ENCODE results near the gene GGT6.

The GGT6 gene

GRCh38 chr17:4509923-4510617 lies 50.3 kb downstream of the GGT6 start:
- H3K9ac ChIP-seq (ENCODE audit: low read length in 2 of 2), result no peak overlapping the region
- H3K4me3 ChIP-seq (ENCODE audit: low read length in 2 of 2), result no peak overlapping the region
- no peaks in the 10 kb centered on the region for H3K36me3 ChIP-seq (ENCODE audit: control insufficient read depth in 2 of 2, insufficient read depth in 2 of 2, low read length in 2 of 2)

DNA sequence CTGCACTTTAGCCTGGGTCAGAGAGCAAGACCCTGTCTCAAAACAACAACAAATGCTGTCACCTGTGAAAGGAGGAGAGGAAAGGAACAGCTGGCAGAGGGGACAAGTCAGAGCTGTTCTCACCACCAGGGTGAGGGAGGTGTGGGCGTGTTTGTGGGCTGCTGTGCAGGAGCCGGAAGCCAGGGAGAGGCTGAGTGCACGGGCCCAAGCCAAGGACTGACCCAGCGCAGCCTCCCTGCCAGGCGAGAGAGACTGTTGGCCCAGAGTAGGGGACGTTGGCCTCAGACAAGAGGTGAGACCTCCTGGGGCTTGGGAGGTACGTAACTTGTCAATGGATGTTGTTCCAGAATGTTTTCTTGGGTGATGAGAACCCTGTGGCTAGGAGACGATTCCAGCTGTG lies 51.0 kb downstream of the GGT6 start:
- Histone ChIP-seq H3K4me1 (ENCODE audit: control insufficient read depth, insufficient read depth, low read length) (peaks cover 20% of the 10 kb centered on the region), H3K4me3 (ENCODE audit: low read length in 2 of 2) (no peak overlapping the region), H3K36me3 (ENCODE audit: control insufficient read depth in 2 of 2, insufficient read depth in 2 of 2, low read length in 2 of 2) (no peaks in the 10 kb centered on the region), H3K9me3 (ENCODE audit: control insufficient read depth in 2 of 2, low read length in 2 of 2) (no peaks in the 10 kb centered on the region), H3K27ac (ENCODE audit: low read length) (no peak overlapping the region), H3K27me3 (ENCODE audit: control insufficient read depth in 1 of 2, insufficient read depth in 2 of 2, low read length in 2 of 2) (peaks cover 0 to 13% of the 10 kb centered on the region in 2 donors), H3K9ac (ENCODE audit: low read length in 2 of 2) (no peak overlapping the region)

More at GRCh38 chr17:4509923-4510617, 50.3 kb downstream of the GGT6 start:
- Histone ChIP-seq H3K27ac (ENCODE audit: low read length) (no peak overlapping the region), H3K27me3 (ENCODE audit: control insufficient read depth in 1 of 2, insufficient read depth in 2 of 2, low read length in 2 of 2) (peaks cover 0 to 11% of the 10 kb centered on the region in 2 donors), H3K4me1 (ENCODE audit: control insufficient read depth, insufficient read depth, low read length) (peaks cover 20% of the 10 kb centered on the region), H3K9me3 (ENCODE audit: control insufficient read depth in 2 of 2, low read length in 2 of 2) (no peaks in the 10 kb centered on the region)

- H3K9me3 ChIP-seq (ENCODE audit: control insufficient read depth in 2 of 2, low read length in 2 of 2), result no peaks in the 10 kb centered on the region
- no peak overlapping the region for H3K4me3 ChIP-seq (ENCODE audit: low read length in 2 of 2)
- peaks cover 6 to 22% of the 10 kb centered on the region in 2 donors for H3K27me3 ChIP-seq (ENCODE audit: control insufficient read depth in 1 of 2, insufficient read depth in 2 of 2, low read length in 2 of 2)
- no peaks in the 10 kb centered on the region for H3K36me3 ChIP-seq (ENCODE audit: control insufficient read depth in 2 of 2, insufficient read depth in 2 of 2, low read length in 2 of 2)
- no peak overlapping the region for H3K27ac ChIP-seq (ENCODE audit: low read length)
- peaks cover 23% of the 10 kb centered on the region for H3K4me1 ChIP-seq (ENCODE audit: control insufficient read depth, insufficient read depth, low read length)
- no peak overlapping the region for H3K9ac ChIP-seq (ENCODE audit: low read length in 2 of 2)
Measured at GRCh38 chr17:4508207-4508606, 52.2 kb downstream of the GGT6 start.

DNA sequence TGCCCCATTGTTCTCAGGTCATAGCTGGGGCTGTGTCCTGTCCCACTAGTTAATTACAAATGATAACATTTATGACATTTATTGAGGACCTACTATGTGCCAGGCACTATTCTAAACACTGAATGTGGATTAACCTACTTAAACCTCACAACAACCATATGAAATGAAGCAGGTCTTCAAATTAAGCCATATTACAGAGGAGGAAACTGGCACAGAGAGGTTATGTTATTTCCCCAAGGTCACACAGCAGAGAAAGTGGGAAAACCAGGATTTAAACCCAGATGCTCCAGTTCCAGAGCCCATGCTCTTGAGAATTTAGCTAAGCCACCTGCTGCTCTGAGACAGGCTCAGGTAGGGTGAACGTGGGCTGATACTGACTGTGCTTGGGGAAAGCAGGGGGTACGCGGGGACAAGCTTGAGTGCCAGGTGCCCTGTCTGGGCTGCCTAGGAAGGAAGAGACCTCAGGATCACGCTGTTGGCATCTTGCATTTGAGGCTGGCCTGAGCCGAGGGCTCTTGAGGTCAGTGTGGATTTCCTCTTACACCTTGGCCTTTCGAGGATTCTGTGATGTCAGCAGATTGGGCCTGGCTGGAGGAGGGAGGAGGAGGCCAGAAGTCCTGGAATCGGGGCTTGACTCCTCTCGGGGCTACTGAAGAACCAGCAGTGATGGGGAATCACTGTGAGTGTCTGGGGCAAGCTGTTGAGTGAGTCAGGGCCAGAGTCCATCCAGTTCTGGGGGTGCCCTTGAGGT lies 52.8 kb downstream of the GGT6 start:
- H3K4me1 ChIP-seq (ENCODE audit: control insufficient read depth, insufficient read depth, low read length), result peaks cover 23% of the 10 kb centered on the region
- no peak overlapping the region for H3K9ac ChIP-seq (ENCODE audit: low read length in 2 of 2)

More for the DNA sequence above, 52.8 kb downstream of the GGT6 start:
- H3K27me3 ChIP-seq (ENCODE audit: control insufficient read depth in 1 of 2, insufficient read depth in 2 of 2, low read length in 2 of 2), result peaks cover 12 to 29% of the 10 kb centered on the region in 2 donors
- no peak overlapping the region for H3K4me3 ChIP-seq (ENCODE audit: low read length in 2 of 2)
- no peaks in the 10 kb centered on the region for H3K9me3 ChIP-seq (ENCODE audit: control insufficient read depth in 2 of 2, low read length in 2 of 2)
- no peaks in the 10 kb centered on the region for H3K36me3 ChIP-seq (ENCODE audit: control insufficient read depth in 2 of 2, insufficient read depth in 2 of 2, low read length in 2 of 2)
- H3K27ac ChIP-seq (ENCODE audit: low read length), result no peak overlapping the region

All from stomach smooth muscle (tissue), 2 donors.